ENCODE data around the gene LIF.

LIF gene
- 0.63 to 431 (median 11.4) reads per million in 9 experiments for total RNA-seq

DNA sequence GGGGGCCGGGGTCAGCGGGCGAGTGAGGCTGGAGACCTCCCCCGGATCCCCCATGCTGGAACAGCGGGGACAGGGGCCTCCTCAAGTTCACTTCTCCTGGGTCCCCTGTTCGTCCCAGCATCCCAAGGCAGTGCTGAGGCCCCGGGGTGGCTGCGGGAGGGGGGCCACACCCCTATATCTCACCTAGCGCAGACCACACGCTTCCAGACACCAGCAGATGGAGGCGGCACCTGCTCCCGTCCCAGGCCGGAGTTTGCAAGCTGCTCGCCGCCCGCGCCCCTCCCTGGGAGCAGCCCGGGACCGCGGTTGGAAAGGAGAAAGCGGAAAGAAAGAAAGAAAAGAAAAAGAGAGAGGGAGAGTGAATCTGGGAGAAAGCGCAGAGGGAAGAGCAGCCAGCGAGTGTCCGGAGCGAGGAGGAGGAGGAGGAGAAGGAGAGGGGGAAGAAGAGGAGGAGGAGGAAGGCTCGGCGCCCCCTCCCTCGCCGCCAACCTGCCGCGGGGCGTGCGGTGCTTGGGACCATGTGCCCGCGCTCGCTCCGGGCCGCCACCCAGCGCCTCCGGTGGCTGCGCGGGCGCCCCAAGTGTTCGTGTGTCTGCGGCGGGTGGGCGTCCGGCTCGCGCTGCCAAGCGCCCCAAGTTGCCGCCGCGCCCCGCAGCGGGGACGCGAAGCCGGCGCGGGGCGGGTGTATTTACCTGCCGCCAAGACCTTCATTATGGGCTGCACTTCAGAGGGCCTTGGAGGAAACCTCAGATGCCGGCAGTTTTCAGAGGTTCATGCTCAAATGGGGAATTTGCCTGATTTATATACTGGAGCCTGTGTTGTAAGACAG, at the start of gene LIF:
Gene LIF (minus strand): TSS at position 775 of the 829 bp plus-strand sequence. CDS start 64 bp downstream, at position 711.
- H3K36me3 Mint-ChIP-seq (ENCODE audit: insufficient read depth) = peaks cover 3% of the 10 kb centered on the region
- H3K27me3 Mint-ChIP-seq = peaks cover 40 to 50% of the 10 kb centered on the region in 2 donors
- H3K4me1 Mint-ChIP-seq (ENCODE audit: low read depth in 2 of 2) = peaks cover 19 to 20% of the 10 kb centered on the region in 2 donors
- H3K27ac Mint-ChIP-seq = peak within 1 kb of the TSS; percentile 53 to 75
- no peaks in the 10 kb centered on the region for H3K9me3 Mint-ChIP-seq
- ATAC-seq (replicated peaks) (peak; percentile 94), DNase-seq (peak; percentile 30 to 46 (median 31))
- H3K4me3 Mint-ChIP-seq = peak within 1 kb of the TSS; percentile 86 to 89

DNA sequence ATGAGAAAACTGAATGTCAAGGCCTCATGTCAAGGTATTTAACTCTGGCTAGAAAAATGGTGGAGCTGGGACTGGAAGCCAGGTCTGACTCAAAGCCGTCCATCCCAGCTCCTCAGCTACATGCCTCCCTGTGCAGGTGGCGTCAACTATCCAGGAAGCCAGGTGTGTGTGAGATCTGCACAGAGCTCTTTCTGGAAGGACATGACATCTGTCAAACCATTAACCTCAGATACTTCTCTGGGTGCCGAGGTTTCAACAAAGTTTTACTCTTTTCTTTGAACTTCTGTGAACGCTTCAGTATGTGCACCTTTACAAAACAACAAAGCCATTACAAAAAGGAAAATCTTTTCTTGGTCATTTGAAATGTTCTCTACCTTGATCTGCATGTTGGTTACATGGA, 49.8 kb upstream of the LIF start:
- Mint-ChIP-seq H3K9me3 (no peaks in the 10 kb centered on the region), H3K27ac (peak overlapping the region in 1 of 2 donors; percentile 54), H3K27me3 (no peaks in the 10 kb centered on the region), H3K4me1 (ENCODE audit: low read depth in 2 of 2) (peaks cover 11 to 17% of the 10 kb centered on the region in 2 donors), H3K4me3 (no peak overlapping the region), H3K36me3 (ENCODE audit: insufficient read depth) (peaks cover 60% of the 10 kb centered on the region)
- ATAC-seq (replicated peaks) = no peak
- no peak for DNase-seq

GRCh38 chr22:30295576-30295975, 49.0 kb upstream of the LIF start:
- H3K4me1 Mint-ChIP-seq (ENCODE audit: low read depth in 2 of 2) = peaks cover 13 to 14% of the 10 kb centered on the region in 2 donors
- peaks cover 61% of the 10 kb centered on the region for H3K36me3 Mint-ChIP-seq (ENCODE audit: insufficient read depth)
- H3K9me3 Mint-ChIP-seq = no peaks in the 10 kb centered on the region
- H3K4me3 Mint-ChIP-seq = no peak overlapping the region
- no peaks in the 10 kb centered on the region for H3K27me3 Mint-ChIP-seq
- ATAC-seq (replicated peaks) (no peak), DNase-seq (no peak)
- peak overlapping the region in 1 of 2 donors; percentile 92 for H3K27ac Mint-ChIP-seq

DNA sequence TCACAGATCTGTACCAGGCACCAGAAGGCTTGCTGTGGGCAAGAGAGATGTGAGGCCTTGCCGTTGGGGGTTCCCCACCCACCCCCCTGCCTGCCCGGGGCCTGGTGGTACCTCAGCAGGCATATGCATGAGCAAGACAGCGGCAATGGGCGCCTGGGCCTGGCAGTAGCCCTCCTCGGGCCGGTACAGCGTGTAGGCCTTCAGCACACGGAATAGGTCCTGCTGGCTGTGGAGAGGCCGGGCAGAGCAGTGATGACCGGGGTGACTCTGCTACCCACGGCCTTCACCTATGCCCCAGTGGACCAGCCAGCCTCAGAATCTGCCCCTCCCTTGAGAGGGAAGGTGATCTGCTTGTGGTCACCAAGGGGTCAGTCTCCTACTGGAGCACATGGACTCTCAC, 48.3 kb upstream of the LIF start:
- Mint-ChIP-seq H3K36me3 (ENCODE audit: insufficient read depth) (peaks cover 61% of the 10 kb centered on the region), H3K27ac (peak overlapping the region in 1 of 2 donors; percentile 89), H3K4me3 (no peak overlapping the region), H3K27me3 (no peaks in the 10 kb centered on the region), H3K4me1 (ENCODE audit: low read depth in 2 of 2) (peaks cover 18 to 22% of the 10 kb centered on the region in 2 donors), H3K9me3 (no peaks in the 10 kb centered on the region)
- DNase-seq = no peak
- no peak for ATAC-seq (replicated peaks)

GRCh38 chr22:30294066-30294465, 47.5 kb upstream of the LIF start:
- Mint-ChIP-seq H3K4me3 (no peak overlapping the region), H3K27me3 (no peaks in the 10 kb centered on the region), H3K27ac (peak overlapping the region in 1 of 2 donors; percentile 89), H3K4me1 (ENCODE audit: low read depth in 2 of 2) (peaks cover 22 to 24% of the 10 kb centered on the region in 2 donors), H3K9me3 (no peaks in the 10 kb centered on the region), H3K36me3 (ENCODE audit: insufficient read depth) (peaks cover 57% of the 10 kb centered on the region)
- DNase-seq = no peak
- ATAC-seq (replicated peaks) = no peak

GRCh38 chr22:30293026-30293425, 46.5 kb upstream of the LIF start:
- Mint-ChIP-seq H3K4me3 (no peak overlapping the region), H3K27ac (peak overlapping the region; percentile 88 to 89), H3K4me1 (ENCODE audit: low read depth in 2 of 2) (peaks cover 24 to 25% of the 10 kb centered on the region in 2 donors), H3K27me3 (no peaks in the 10 kb centered on the region), H3K9me3 (no peaks in the 10 kb centered on the region), H3K36me3 (ENCODE audit: insufficient read depth) (peaks cover 55% of the 10 kb centered on the region)
- DNase-seq (no peak), ATAC-seq (replicated peaks) (no peak)

- ATAC-seq (replicated peaks) (no peak), DNase-seq (no peak)
- Mint-ChIP-seq H3K27me3 (no peaks in the 10 kb centered on the region), H3K36me3 (ENCODE audit: insufficient read depth) (peaks cover 50% of the 10 kb centered on the region), H3K4me3 (no peak overlapping the region), H3K27ac (peak overlapping the region in 1 of 2 donors; percentile 90), H3K4me1 (ENCODE audit: low read depth in 2 of 2) (peaks cover 27 to 28% of the 10 kb centered on the region in 2 donors), H3K9me3 (no peaks in the 10 kb centered on the region)
These were observed 45.8 kb upstream of the LIF start for GRCh38 chr22:30292069-30292970.

- H3K36me3 Mint-ChIP-seq (ENCODE audit: insufficient read depth) = peaks cover 50% of the 10 kb centered on the region
- peaks cover 32% of the 10 kb centered on the region in 2 donors for H3K4me1 Mint-ChIP-seq (ENCODE audit: low read depth in 2 of 2)
- H3K27ac Mint-ChIP-seq = peak overlapping the region; percentile 76 to 90
- H3K27me3 Mint-ChIP-seq = no peaks in the 10 kb centered on the region
- ATAC-seq (replicated peaks) (no peak), DNase-seq (no peak)
- H3K4me3 Mint-ChIP-seq = no peak overlapping the region
- no peaks in the 10 kb centered on the region for H3K9me3 Mint-ChIP-seq
These were observed 44.7 kb upstream of the LIF start for GRCh38 chr22:30291058-30291892.

GRCh38 chr22:30290342-30291057, 43.9 kb upstream of the LIF start:
- Mint-ChIP-seq H3K36me3 (ENCODE audit: insufficient read depth) (peaks cover 44% of the 10 kb centered on the region), H3K4me3 (peak overlapping the region; percentile 87 to 94), H3K9me3 (no peaks in the 10 kb centered on the region), H3K27me3 (no peaks in the 10 kb centered on the region), H3K27ac (peak overlapping the region; percentile 76 to 90), H3K4me1 (ENCODE audit: low read depth in 2 of 2) (peaks cover 32% of the 10 kb centered on the region in 2 donors)
- ATAC-seq (replicated peaks) (no peak), DNase-seq (no peak)

DNA sequence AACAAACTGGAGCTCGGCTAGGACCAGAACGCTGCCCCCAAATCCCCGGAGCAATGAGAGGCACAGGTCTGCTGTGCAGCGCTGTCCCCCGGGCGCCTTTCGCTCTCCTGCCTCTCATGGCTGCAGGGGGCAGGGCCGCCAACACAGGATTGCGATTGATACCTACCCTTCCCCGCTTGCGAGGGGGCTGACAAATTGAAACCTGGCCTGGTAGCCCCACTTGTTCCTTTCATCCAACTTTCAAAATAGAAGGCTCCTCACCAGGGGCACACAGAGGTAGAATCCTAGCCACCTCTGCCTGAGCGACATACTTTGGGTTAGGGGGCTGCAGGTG, 43.4 kb upstream of the LIF start:
- DNase-seq (no peak), ATAC-seq (replicated peaks) (peak; percentile 39)
- Mint-ChIP-seq H3K9me3 (no peaks in the 10 kb centered on the region), H3K27me3 (no peaks in the 10 kb centered on the region), H3K4me1 (ENCODE audit: low read depth in 2 of 2) (peaks cover 32% of the 10 kb centered on the region in 2 donors), H3K4me3 (peak overlapping the region; percentile 87 to 94), H3K27ac (peak overlapping the region; percentile 76 to 90), H3K36me3 (ENCODE audit: insufficient read depth) (peaks cover 43% of the 10 kb centered on the region)

- peak within 1 kb of the TSS; percentile 87 to 94 for H3K4me3 Mint-ChIP-seq
- ATAC-seq (replicated peaks) (peak; percentile 77), DNase-seq (peak; percentile 79 to 83 (median 79))
- no peaks in the 10 kb centered on the region for H3K9me3 Mint-ChIP-seq
- peaks cover 32 to 36% of the 10 kb centered on the region in 2 donors for H3K4me1 Mint-ChIP-seq (ENCODE audit: low read depth in 2 of 2)
- H3K27me3 Mint-ChIP-seq = no peaks in the 10 kb centered on the region
- peaks cover 42% of the 10 kb centered on the region for H3K36me3 Mint-ChIP-seq (ENCODE audit: insufficient read depth)
- peak within 1 kb of the TSS; percentile 76 to 90 for H3K27ac Mint-ChIP-seq
These were observed 42.8 kb upstream of the LIF start, which contains the start of gene CASTOR1 for GRCh38 chr22:30289141-30289979. Gene CASTOR1 (minus strand): TSS chr22:30289505. CDS start chr22:30289497, 8 bp downstream.

Data from effector memory CD8-positive, alpha-beta T cell (primary cell).